HG02885 (cell line): ENCODE results near the gene ADGRV1.
"Not testable (repeated sequence)": the region's sequence is repeated elsewhere in the genome, so short reads cannot be mapped to it uniquely, and the experiment has no call there.

ENCODE experiments used
- ATAC-seq: cut with Tn5 transposase; IDR thresholded peaks from one replicate; pipeline ENCODE4 v1.9.1; 2021; ENCODE audit warnings: mild to moderate bottlenecking; ENCODE audit not compliant: unreplicated experiment, poor library complexity

Gene ADGRV1

GRCh38 chr5:90707698-90708097 is 149.1 kb downstream of the ADGRV1 start:
- ATAC-seq: no peak

- peak; percentile 84 for ATAC-seq
Measured at GRCh38 chr5:90709323-90710155, 150.9 kb downstream of the ADGRV1 start.

- ATAC-seq: no peak
Measured at GRCh38 chr5:90718387-90718786, 159.8 kb downstream of the ADGRV1 start.

GRCh38 chr5:90739567-90739966 is 181.0 kb downstream of the ADGRV1 start:
- no peak for ATAC-seq

- ATAC-seq: no peak
Measured at GRCh38 chr5:90740244-90740799, 181.7 kb downstream of the ADGRV1 start.

- no peak for ATAC-seq
Measured at GRCh38 chr5:90741022-90741564, 182.5 kb downstream of the ADGRV1 start.

- no peak for ATAC-seq
Measured at GRCh38 chr5:90746119-90746518, 187.5 kb downstream of the ADGRV1 start.

- ATAC-seq: no peak
Measured at GRCh38 chr5:90747175-90747574, 188.6 kb downstream of the ADGRV1 start.

GRCh38 chr5:90747693-90748092 is 189.1 kb downstream of the ADGRV1 start:
- ATAC-seq: no peak

- no peak for ATAC-seq
Measured at GRCh38 chr5:90759119-90759518, 200.5 kb downstream of the ADGRV1 start.

- ATAC-seq: no peak
Measured at GRCh38 chr5:90767710-90768109, 209.1 kb downstream of the ADGRV1 start.

- ATAC-seq: not testable (repeated sequence)
Measured at GRCh38 chr5:90770006-90770541, 211.5 kb downstream of the ADGRV1 start.

GRCh38 chr5:90777959-90778358 is 219.4 kb downstream of the ADGRV1 start:
- no peak for ATAC-seq

- ATAC-seq: peak; percentile 99
Measured at GRCh38 chr5:90783460-90784333, 225.1 kb downstream of the ADGRV1 start.

GRCh38 chr5:90786756-90787155 is 228.2 kb downstream of the ADGRV1 start:
- no peak for ATAC-seq

GRCh38 chr5:90792725-90793124 is 234.1 kb downstream of the ADGRV1 start:
- no peak for ATAC-seq

- no peak for ATAC-seq
Measured at GRCh38 chr5:90793183-90793582, 234.6 kb downstream of the ADGRV1 start.

GRCh38 chr5:90796919-90797318 is 238.3 kb downstream of the ADGRV1 start:
- ATAC-seq: not testable (repeated sequence)

GRCh38 chr5:90800082-90800481 is 241.5 kb downstream of the ADGRV1 start:
- ATAC-seq: not testable (repeated sequence)

- ATAC-seq: not testable (repeated sequence)
Measured at GRCh38 chr5:90800515-90800914, 241.9 kb downstream of the ADGRV1 start.
